HepG2 (cell line): ENCODE results near the gene ATP5F1C. TPM values are rescaled to one million over a fixed set of nuclear protein-coding genes. Genes with fewer than 3 reads are reported as not detected.
A peak's percentile ranks its signal among the peaks of the same experiment; 100 is the strongest.

Experiments used
- GFI1 ChIP-seq: sonication (generic); formaldehyde crosslinking; IDR thresholded peaks from 2 replicates; pipeline ENCODE4 v1.5.0; 2020; ENCODE audit warnings: missing genetic modification reagents, mild to moderate bottlenecking, borderline replicate concordance
- RBM39 ChIP-seq: fragments of 200-400 bp; formaldehyde crosslinking; IDR thresholded peaks from one replicate; pipeline ENCODE4 v1.6.1; 2018; ENCODE audit warnings: antibody characterized with exemption, mild to moderate bottlenecking, low read depth, low read length; ENCODE audit not compliant: poor library complexity, severe bottlenecking
- REPIN1 ChIP-seq: sonication (generic); formaldehyde crosslinking; IDR thresholded peaks from 2 replicates; pipeline ENCODE4 v1.8.0; 2022; ENCODE audit warnings: missing genetic modification reagents, low read depth, mild to moderate bottlenecking, borderline replicate concordance
- SIX1 ChIP-seq: sonication (generic); formaldehyde crosslinking; IDR thresholded peaks from 2 replicates; pipeline ENCODE4 v1.4.0; 2020; ENCODE audit warnings: missing genetic modification reagents, borderline replicate concordance
- SNAPC5 ChIP-seq: sonication (generic); formaldehyde crosslinking; IDR thresholded peaks from 2 replicates; pipeline ENCODE4 v1.8.1; 2023; ENCODE audit warnings: mild to moderate bottlenecking, missing genetic modification reagents, borderline replicate concordance
- TAF15 ChIP-seq: fragments of 200-400 bp; formaldehyde crosslinking; IDR thresholded peaks from one replicate; pipeline ENCODE4 v1.6.1; 2018; ENCODE audit warnings: mild to moderate bottlenecking, low read depth, low read length; ENCODE audit not compliant: poor library complexity, severe bottlenecking
- ZBTB34 ChIP-seq: sonication (generic); formaldehyde crosslinking; IDR thresholded peaks from 2 replicates; pipeline ENCODE4 v1.8.0; 2022; ENCODE audit warnings: mild to moderate bottlenecking, missing genetic modification reagents
- ZNF136 ChIP-seq: sonication (generic); formaldehyde crosslinking; IDR thresholded peaks from 2 replicates; pipeline ENCODE4 v1.8.1; 2022; ENCODE audit warnings: low read depth, mild to moderate bottlenecking, moderate library complexity, missing genetic modification reagents
- ZNF296 ChIP-seq: sonication (generic); formaldehyde crosslinking; conservative IDR thresholded peaks from 2 replicates; pipeline ENCODE4 v1.5.0; 2020; ENCODE audit warnings: mild to moderate bottlenecking, missing genetic modification reagents
- ZNF501 ChIP-seq: sonication (generic); formaldehyde crosslinking; IDR thresholded peaks from 2 replicates; pipeline ENCODE4 v1.5.1; 2020; ENCODE audit warnings: mild to moderate bottlenecking, moderate library complexity, missing genetic modification reagents
- ZNF614 ChIP-seq: IDR thresholded peaks from 2 replicates; pipeline ENCODE4 v1.6.1; 2018; ENCODE audit warnings: missing biosample characterization, missing genetic modification reagents, inconsistent platforms, borderline replicate concordance
- ZNF646 ChIP-seq: sonication (generic); formaldehyde crosslinking; IDR thresholded peaks from 2 replicates; pipeline ENCODE4 v1.9.0; 2021; ENCODE audit warnings: mild to moderate bottlenecking, missing genetic modification reagents
- polyA plus RNA-seq, 8 experiments: library from polyadenylated mRNA; depleted of rRNA in 3 of 8; stranded (reverse) in 7 of 8; unstranded in 1 of 8; fragments of >200 nt; fragmentation: Illumina TruSeq in 4 of 8; extraction: Trizol in 4 of 8; gene quantifications; 2 replicates each; pipeline versions ENCODE4 v1.2.1 to v1.2.3, GENCODE V29; 2011 to 2016; ENCODE audit warnings: low read depth in 4 of 8, missing spikeins in 1 of 8, mixed read lengths in 1 of 8; ENCODE audit not compliant: insufficient read depth in 1 of 8
- total RNA-seq, 5 experiments: library from RNA; depleted of rRNA; stranded (reverse); fragments of >200 nt; fragmentation: Illumina TruSeq; extraction: Trizol; gene quantifications; 2 replicates each; pipeline ENCODE4 v1.2.3, GENCODE V29; 2016; ENCODE audit warnings: low read depth in 1 of 5
- TF ChIP-seq, protein P1 (sequence below): sonication (generic); formaldehyde crosslinking; IDR thresholded peaks from 2 replicates; pipeline ENCODE4 v1.5.0; 2020; ENCODE audit warnings: mild to moderate bottlenecking, missing genetic modification reagents
- TF ChIP-seq, protein P2 (sequence below): sonication (generic); formaldehyde crosslinking; conservative IDR thresholded peaks from 2 replicates; pipeline ENCODE4 v1.4.0; 2020; ENCODE audit warnings: missing genetic modification reagents

Gene ATP5F1C
- total and polyA plus RNA-seq, 2 of the 13 experiments (the other 11 are each of a cell fraction or from before 2014, with no cell fraction given) = 407 to 416 TPM

DNA sequence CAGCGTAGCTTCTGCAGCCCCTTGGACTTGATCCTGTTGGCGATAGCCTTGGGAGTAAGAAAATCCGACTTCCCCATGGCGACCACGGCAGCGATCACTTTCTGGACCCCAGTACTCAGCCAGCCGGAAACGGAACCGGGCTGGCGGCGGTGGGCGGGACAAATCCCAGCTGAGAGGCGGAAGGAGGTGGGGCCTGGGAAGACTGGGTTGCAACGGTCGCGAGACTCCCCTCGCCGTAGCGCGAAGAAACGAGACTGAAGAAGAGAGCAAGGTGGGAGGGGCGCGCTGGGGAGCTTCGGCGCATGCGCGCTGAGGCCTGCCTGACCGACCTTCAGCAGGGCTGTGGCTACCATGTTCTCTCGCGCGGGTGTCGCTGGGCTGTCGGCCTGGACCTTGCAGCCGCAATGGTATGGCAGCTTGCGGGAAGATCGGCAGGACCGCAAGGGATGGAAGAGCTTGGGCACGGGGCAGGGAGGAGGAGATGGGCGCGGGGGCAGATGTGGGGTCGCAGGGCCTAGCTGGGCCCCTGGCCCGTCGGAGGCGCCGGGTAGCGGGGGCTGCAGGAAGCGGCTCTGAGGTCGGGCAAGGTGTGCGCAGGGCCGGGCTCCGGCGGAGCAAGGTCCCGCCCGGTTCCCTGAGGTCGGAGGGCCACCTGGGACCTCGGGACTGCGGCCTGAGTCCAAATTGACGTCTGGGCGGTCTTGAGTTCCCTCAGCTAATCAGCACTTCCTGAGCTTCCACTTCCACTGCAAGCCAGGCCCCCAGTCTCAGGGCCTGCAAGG, at the start of gene ATP5F1C, which contains the start of gene KIN (continued):
- TF ChIP-seq ZNF646 (CRISPR knock-in tag) = no peak
- TF ChIP-seq SNAPC5 (CRISPR knock-in tag) = no peak; the same call in 1 of the 2 replicates
- peak; percentile 91 for TF ChIP-seq ZNF501 (CRISPR knock-in tag)
- no peak for TF ChIP-seq SIX1 (CRISPR knock-in tag)
- TF ChIP-seq REPIN1 (CRISPR knock-in tag) = peak; percentile 70; the same call in 1 of the 2 replicates
- TF ChIP-seq ZNF296 = no peak
- TF ChIP-seq TAF15 = no peak
- TF ChIP-seq, protein P1, sequence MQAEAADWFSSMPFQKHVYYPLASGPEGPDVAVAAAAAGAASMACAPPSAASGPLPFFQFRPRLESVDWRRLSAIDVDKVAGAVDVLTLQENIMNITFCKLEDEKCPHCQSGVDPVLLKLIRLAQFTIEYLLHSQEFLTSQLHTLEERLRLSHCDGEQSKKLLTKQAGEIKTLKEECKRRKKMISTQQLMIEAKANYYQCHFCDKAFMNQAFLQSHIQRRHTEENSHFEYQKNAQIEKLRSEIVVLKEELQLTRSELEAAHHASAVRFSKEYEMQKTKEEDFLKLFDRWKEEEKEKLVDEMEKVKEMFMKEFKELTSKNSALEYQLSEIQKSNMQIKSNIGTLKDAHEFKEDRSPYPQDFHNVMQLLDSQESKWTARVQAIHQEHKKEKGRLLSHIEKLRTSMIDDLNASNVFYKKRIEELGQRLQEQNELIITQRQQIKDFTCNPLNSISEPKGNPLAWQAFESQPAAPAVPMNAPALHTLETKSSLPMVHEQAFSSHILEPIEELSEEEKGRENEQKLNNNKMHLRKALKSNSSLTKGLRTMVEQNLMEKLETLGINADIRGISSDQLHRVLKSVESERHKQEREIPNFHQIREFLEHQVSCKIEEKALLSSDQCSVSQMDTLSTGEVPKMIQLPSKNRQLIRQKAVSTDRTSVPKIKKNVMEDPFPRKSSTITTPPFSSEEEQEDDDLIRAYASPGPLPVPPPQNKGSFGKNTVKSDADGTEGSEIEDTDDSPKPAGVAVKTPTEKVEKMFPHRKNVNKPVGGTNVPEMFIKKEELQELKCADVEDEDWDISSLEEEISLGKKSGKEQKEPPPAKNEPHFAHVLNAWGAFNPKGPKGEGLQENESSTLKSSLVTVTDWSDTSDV (CRISPR knock-in tag) = no peak
- TF ChIP-seq ZNF136 (CRISPR knock-in tag) = no peak
- no peak; the same call in 1 of the 2 replicates for TF ChIP-seq GFI1 (CRISPR knock-in tag)
- no peak; the same call in 1 of the 2 replicates for TF ChIP-seq ZNF614 (CRISPR knock-in tag)
- TF ChIP-seq, protein P2, sequence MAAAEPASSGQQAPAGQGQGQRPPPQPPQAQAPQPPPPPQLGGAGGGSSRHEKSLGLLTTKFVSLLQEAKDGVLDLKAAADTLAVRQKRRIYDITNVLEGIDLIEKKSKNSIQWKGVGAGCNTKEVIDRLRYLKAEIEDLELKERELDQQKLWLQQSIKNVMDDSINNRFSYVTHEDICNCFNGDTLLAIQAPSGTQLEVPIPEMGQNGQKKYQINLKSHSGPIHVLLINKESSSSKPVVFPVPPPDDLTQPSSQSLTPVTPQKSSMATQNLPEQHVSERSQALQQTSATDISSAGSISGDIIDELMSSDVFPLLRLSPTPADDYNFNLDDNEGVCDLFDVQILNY (CRISPR knock-in tag) = no peak
- TF ChIP-seq RBM39 = peak; percentile 59
- TF ChIP-seq ZBTB34 (CRISPR knock-in tag) = no peak
